Cardiac fibroblast (primary cell): ENCODE results near the gene ZNF583.

Experiments
- DNase-seq, 2 donors: peaks; one replicate each; pipeline versions ENCODE4 v3.0.0 to v3.0.0-alpha.2; 2010; ENCODE audit warnings: low read depth in 2 of 2
- H3K4me3 ChIP-seq, 2 donors: replicated peaks in 1 of 2; 1 replicate in 1 of 2; 2 replicates in 1 of 2; pipeline ENCODE4 v1.5.1; 2011; ENCODE audit warnings: low read depth in 2 of 2, low read length in 2 of 2, mild to moderate bottlenecking in 2 of 2, moderate library complexity in 1 of 2
- TF ChIP-seq, protein P1 (sequence below): IDR thresholded peaks from one replicate; pipeline ENCODE4 v1.5.1; 2011; ENCODE audit warnings: low read depth, mild to moderate bottlenecking, low read length, inconsistent platforms

Gene ZNF583

DNA sequence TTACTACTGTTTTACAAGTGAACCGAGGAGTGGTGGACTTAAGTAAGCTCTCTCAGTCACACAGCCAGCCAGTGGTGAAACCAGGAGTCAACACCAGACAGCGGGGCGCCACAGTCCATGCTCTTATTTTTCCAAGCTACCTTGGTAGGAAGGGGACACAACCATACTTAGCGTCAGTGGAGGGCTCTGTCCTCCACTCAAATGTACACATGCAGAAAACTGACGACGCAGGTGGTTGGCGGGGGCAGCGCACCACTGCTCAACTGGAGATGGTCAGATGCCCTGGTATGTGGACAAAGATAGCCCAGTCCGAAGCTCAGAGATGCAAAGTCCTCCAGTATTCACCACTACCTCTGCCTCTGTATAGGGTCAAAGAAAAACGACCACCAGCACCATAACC lies 72.0 kb downstream of the ZNF583 start:
- TF ChIP-seq, protein P1, sequence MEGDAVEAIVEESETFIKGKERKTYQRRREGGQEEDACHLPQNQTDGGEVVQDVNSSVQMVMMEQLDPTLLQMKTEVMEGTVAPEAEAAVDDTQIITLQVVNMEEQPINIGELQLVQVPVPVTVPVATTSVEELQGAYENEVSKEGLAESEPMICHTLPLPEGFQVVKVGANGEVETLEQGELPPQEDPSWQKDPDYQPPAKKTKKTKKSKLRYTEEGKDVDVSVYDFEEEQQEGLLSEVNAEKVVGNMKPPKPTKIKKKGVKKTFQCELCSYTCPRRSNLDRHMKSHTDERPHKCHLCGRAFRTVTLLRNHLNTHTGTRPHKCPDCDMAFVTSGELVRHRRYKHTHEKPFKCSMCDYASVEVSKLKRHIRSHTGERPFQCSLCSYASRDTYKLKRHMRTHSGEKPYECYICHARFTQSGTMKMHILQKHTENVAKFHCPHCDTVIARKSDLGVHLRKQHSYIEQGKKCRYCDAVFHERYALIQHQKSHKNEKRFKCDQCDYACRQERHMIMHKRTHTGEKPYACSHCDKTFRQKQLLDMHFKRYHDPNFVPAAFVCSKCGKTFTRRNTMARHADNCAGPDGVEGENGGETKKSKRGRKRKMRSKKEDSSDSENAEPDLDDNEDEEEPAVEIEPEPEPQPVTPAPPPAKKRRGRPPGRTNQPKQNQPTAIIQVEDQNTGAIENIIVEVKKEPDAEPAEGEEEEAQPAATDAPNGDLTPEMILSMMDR = no peak
- H3K4me3 ChIP-seq = peak overlapping the region in 1 of 2 donors; percentile 92
- DNase-seq = no peak
